Testis (tissue), 2 donors: ENCODE results near the gene BACE2.

Experiments
- CTCF ChIP-seq, 3 experiments: fragments of 450-650 bp in 2 of 3; fragments of 200-600 bp in 1 of 3; sonication (generic) in 1 of 3; IDR thresholded peaks; one replicate each; pipeline ENCODE4 v1.5.1; 2016 to 2019; ENCODE audit warnings: antibody characterized with exemption in 3 of 3, mild to moderate bottlenecking in 2 of 3, moderate library complexity in 1 of 3
- POLR2A ChIP-seq: fragments of 450-650 bp; IDR thresholded peaks from one replicate; pipeline ENCODE4 v1.6.1; 2017; ENCODE audit warnings: antibody characterized with exemption, mild to moderate bottlenecking, moderate library complexity

GRCh38 chr21:41243107-41243506, 75.1 kb downstream of the BACE2 start:
- TF ChIP-seq CTCF (IDR thresholded peaks at IDR 0.05) (no peak), POLR2A (no peak)
